Upper lobe of right lung (tissue), 1 donor: Measurements from ENCODE around the gene HLA-DMA. TPM values are rescaled to one million over a fixed set of nuclear protein-coding genes. Genes with fewer than 3 reads are reported as not detected.

Experiments used
- ATAC-seq: fragments of 200-7000 bp; cut with Tn5 transposase; one replicate; pipeline ENCODE4 v1.9.1; 2020; ENCODE audit warnings: mild to moderate bottlenecking, moderate library complexity
- DNase-seq: peaks from one replicate; pipeline ENCODE4 v3.0.0-alpha.2; 2020
- H3K27ac ChIP-seq: fragments of 200-600 bp; one replicate; pipeline ENCODE4 v1.8.0; 2022
- H3K27me3 ChIP-seq: fragments of 200-600 bp; one replicate; pipeline ENCODE4 v1.8.0; 2022; ENCODE audit warnings: mild to moderate bottlenecking
- H3K36me3 ChIP-seq: fragments of 200-600 bp; one replicate; pipeline ENCODE4 v1.8.0; 2022
- H3K4me1 ChIP-seq: fragments of 200-600 bp; one replicate; pipeline ENCODE4 v1.8.0; 2022
- H3K4me3 ChIP-seq: fragments of 200-600 bp; one replicate; pipeline ENCODE4 v1.8.0; 2022; ENCODE audit warnings: mild to moderate bottlenecking
- H3K9me3 ChIP-seq: fragments of 200-600 bp; one replicate; pipeline ENCODE4 v1.8.0; 2022
- intact Hi-C: fragments of 100-400 bp; cut with DNase I; formaldehyde crosslinking; loops from one replicate; pipeline ENCODE4 v1.11.0; 2022
- total RNA-seq: library from RNA; stranded (reverse); fragmentation: NEBNext Ultra II Directional; extraction: Animal tissue kit (Norgen Biotek cat#: 25700); gene quantifications from one replicate; pipeline ENCODE4 v1.2.1, GENCODE V29; 2021
- TF ChIP-seq, protein P1 (sequence below): fragments of 200-600 bp; IDR thresholded peaks from one replicate; pipeline ENCODE4 v1.8.0; 2022; ENCODE audit warnings: antibody characterized with exemption
- donor health status: DM: no; HTN: yes; CAD: no; lungs with severe emphysema.

HLA-DMA gene
- total RNA-seq, 1 donor from 2014 or later = 197 TPM

DNA sequence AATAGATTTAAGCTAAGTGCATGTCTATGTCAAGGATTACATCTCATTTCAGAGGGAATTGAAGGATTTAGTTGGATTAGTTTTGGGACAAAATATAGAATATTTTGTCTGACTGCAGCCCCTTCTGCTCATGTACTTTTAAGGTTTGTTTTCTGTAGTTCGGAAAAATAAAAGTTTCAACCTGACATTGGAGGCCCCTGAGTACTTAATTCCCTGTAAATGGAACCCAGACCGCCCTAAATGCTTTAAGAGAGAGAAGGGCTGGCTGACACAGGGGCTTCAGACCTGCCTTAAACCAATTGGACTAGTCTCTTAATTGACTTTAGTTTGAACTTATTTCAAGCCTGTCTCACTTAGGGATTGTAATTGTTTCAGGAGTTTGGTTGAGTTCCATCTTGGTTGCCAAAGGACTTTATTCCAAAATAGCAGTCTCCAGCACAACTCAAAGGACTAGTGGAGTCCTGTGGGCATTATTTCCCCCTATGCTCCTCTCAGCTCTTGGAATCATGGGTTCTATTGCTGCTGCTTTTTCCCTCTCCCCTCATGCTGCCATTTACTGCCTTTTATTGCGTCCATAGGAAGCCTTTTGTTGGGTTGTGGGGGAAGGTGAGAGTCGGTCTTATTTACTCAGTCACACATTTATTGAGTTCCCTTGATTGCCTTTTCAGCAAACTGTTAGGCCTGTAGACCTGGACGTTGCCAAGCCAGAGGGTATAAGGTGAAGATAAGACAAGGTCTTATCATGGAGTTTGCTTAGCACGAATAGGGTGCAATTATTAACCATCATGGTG, 30.0 kb upstream of the HLA-DMA start:
- TF ChIP-seq, protein P1, sequence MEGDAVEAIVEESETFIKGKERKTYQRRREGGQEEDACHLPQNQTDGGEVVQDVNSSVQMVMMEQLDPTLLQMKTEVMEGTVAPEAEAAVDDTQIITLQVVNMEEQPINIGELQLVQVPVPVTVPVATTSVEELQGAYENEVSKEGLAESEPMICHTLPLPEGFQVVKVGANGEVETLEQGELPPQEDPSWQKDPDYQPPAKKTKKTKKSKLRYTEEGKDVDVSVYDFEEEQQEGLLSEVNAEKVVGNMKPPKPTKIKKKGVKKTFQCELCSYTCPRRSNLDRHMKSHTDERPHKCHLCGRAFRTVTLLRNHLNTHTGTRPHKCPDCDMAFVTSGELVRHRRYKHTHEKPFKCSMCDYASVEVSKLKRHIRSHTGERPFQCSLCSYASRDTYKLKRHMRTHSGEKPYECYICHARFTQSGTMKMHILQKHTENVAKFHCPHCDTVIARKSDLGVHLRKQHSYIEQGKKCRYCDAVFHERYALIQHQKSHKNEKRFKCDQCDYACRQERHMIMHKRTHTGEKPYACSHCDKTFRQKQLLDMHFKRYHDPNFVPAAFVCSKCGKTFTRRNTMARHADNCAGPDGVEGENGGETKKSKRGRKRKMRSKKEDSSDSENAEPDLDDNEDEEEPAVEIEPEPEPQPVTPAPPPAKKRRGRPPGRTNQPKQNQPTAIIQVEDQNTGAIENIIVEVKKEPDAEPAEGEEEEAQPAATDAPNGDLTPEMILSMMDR = no peak
- ATAC-seq = no peak
- Histone ChIP-seq H3K4me1 (peaks cover 14% of the 10 kb centered on the region), H3K27me3 (no peaks in the 10 kb centered on the region), H3K9me3 (no peaks in the 10 kb centered on the region), H3K4me3 (no peak overlapping the region), H3K27ac (no peak overlapping the region), H3K36me3 (peaks cover 43% of the 10 kb centered on the region)
- intact Hi-C loops = no loop called here
- no peak for DNase-seq

DNA sequence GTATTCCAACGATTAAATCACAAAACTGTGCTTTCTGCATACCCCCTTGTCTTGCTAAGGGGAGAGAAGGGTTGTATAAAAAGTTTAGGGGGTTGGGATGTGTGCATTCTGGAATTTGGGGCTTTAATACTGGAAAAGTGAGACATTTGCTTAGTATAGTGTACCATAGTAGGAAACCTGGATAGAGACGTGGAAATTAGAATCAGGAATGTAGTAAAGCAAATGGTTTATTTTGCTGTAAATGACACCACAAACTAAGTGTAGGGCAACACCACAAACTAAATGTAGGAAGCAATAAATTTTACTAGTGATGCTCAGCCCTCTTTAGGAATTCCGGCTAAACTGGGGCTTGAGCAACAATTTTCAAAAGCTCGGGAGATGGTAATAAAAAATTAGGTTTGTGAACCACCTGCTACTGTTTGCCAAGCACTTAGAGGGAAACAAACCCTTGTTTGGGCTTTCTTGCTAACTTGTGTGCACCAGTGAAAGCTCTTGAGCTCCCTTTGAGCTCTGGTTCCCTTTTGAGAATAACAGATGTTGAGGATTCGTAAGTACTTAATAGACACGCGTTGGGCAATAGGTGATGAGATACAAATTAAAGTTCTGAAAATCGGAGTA, 29.3 kb upstream of the HLA-DMA start:
- TF ChIP-seq, protein P1 = no peak
- Histone ChIP-seq H3K27me3 (no peaks in the 10 kb centered on the region), H3K9me3 (no peaks in the 10 kb centered on the region), H3K4me1 (peaks cover 21% of the 10 kb centered on the region), H3K36me3 (peaks cover 50% of the 10 kb centered on the region), H3K27ac (no peak overlapping the region), H3K4me3 (no peak overlapping the region)
- DNase-seq = no peak
- intact Hi-C loops = no loop called here
- peak; percentile 7 for ATAC-seq

DNA sequence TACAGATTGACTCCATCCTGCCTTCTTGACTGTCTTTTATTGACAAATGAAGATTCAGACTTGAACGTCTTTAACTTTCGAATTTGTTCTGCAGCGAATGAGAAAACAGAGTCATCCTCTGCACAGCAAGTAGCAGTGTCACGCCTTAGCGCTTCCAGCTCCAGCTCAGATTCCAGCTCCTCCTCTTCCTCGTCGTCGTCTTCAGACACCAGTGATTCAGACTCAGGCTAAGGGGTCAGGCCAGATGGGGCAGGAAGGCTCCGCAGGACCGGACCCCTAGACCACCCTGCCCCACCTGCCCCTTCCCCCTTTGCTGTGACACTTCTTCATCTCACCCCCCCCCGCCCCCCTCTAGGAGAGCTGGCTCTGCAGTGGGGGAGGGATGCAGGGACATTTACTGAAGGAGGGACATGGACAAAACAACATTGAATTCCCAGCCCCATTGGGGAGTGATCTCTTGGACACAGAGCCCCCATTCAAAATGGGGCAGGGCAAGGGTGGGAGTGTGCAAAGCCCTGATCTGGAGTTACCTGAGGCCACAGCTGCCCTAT, 27.7 kb upstream of the HLA-DMA start:
- intact Hi-C loops = no loop called here
- TF ChIP-seq, protein P1 = no peak
- Histone ChIP-seq H3K4me3 (no peak overlapping the region), H3K36me3 (peaks cover 66% of the 10 kb centered on the region), H3K27ac (no peak overlapping the region), H3K27me3 (no peaks in the 10 kb centered on the region), H3K4me1 (peaks cover 37% of the 10 kb centered on the region), H3K9me3 (no peaks in the 10 kb centered on the region)
- ATAC-seq = no peak
- no peak for DNase-seq

DNA sequence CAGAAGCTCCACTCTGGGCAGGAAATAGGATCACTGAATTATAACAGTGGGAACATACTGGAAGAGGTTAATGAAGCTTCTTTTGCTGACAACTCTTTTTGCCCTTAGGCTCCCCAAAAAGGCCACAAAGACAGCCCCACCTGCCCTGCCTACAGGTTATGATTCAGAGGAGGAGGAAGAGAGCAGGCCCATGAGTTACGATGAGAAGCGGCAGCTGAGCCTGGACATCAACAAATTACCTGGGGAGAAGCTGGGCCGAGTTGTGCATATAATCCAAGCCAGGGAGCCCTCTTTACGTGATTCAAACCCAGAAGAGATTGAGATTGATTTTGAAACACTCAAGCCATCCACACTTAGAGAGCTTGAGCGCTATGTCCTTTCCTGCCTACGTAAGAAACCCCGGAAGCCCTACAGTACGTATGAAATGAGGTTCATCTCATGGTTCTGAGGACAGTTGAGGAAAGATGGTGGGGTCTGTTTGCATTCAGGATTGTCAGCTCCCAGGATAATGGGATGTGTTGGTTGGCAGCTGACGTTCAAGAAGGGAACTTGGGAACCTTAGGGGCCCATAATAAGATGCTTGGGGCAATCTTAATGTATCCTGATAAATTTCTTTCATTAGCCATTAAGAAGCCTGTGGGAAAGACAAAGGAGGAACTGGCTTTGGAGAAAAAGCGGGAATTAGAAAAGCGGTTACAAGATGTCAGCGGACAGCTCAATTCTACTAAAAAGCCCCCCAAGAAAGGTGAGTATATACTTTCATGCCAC, 27.0 kb upstream of the HLA-DMA start:
- DNase-seq (no peak), ATAC-seq (no peak)
- H3K4me3 ChIP-seq = no peak overlapping the region
- H3K4me1 ChIP-seq = peaks cover 41% of the 10 kb centered on the region
- TF ChIP-seq, protein P1 = no peak
- no peaks in the 10 kb centered on the region for H3K27me3 ChIP-seq
- H3K36me3 ChIP-seq = peaks cover 73% of the 10 kb centered on the region
- intact Hi-C loops = loop anchor here (5.0 kb wide), 1 partner anchor 43 kb away; no protein-coding TSS in a partner anchor
- H3K9me3 ChIP-seq = no peaks in the 10 kb centered on the region
- no peak overlapping the region for H3K27ac ChIP-seq

DNA sequence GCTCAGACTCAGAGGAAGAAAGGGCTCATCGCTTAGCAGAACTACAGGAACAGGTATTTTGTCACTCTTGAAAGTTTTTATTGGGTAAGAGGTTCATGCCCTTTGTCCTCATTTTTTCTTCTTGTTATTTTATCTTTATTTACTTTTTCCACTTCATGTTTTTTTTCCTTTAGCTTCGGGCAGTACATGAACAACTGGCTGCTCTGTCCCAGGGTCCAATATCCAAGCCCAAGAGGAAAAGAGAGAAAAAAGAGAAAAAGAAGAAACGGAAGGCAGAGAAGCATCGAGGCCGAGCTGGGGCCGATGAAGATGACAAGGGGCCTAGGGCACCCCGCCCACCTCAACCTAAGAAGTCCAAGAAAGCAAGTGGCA, 25.0 kb upstream of the HLA-DMA start:
- Histone ChIP-seq H3K4me1 (peaks cover 46% of the 10 kb centered on the region), H3K27ac (no peak overlapping the region), H3K9me3 (no peaks in the 10 kb centered on the region), H3K36me3 (peaks cover 86% of the 10 kb centered on the region), H3K4me3 (no peak overlapping the region), H3K27me3 (no peaks in the 10 kb centered on the region)
- ATAC-seq (no peak), DNase-seq (no peak)
- TF ChIP-seq, protein P1 = no peak
- intact Hi-C loops = loop anchor here (5.0 kb wide), 1 partner anchor 41 kb away; no protein-coding TSS in a partner anchor
